ENCODE measurements around the gene SCYGR7. TPM values are rescaled to one million over a fixed set of nuclear protein-coding genes. Genes with fewer than 3 reads are reported as not detected.

SCYGR7 gene, protein sequence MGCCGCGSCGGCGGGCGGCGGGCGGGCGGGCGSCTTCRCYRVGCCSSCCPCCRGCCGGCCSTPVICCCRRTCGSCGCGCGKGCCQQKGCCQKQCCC
- total RNA-seq = not detected in 2 replicates

GRCh38 chr2:227728035-227728434 is at the start of gene SCYGR7:
TSS of gene SCYGR7 (plus strand) at chr2:227728335. CDS start at chr2:227728335, 0 bp downstream.

GRCh38 chr2:227717687-227718567 is 10.2 kb upstream of the SCYGR7 start, which contains the start of gene SLC19A3:
TSS of gene SLC19A3 (minus strand) at chr2:227718028. CDS start at chr2:227702318, 15,710 bp downstream.

DNA sequence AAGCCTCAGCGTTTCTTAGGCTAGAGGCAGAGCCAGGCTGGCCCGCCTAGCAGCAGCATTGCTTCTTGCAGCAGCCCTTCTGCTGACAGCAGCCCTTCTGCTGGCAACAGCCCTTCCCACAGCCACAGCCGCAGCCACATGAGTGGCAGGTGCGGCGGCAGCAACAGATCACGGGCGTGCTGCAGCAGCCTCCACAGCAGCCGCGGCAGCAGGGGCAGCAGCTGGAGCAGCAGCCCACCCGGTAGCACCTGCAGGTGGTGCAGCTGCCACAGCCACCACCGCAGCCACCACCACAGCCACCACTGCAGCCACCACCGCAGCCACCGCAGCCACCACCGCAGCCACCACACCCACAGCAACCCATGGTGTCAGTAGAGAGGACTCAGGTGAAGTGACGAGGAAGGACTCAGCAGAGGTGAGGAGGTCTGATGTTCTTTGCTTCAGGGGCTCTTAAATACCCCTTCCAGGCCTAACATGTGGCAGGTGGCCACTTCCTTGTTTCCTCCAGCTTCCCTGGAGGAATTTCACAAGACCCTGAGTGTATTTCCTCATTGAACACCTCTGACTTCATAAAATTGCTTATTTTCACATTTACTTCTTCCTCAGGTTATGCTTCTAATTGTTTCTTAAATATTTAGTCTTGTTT is 3.6 kb upstream of the SCYGR7 start, which contains the start of gene SCYGR6:
Gene SCYGR6, minus strand, starts transcription at position 364 of the 646 bp plus-strand sequence. Its CDS starts 0 bp downstream, at position 364.

GRCh38 chr2:227745594-227745993 is 17.5 kb downstream of the SCYGR7 start, which contains the start of gene SCYGR8:
TSS of gene SCYGR8 (plus strand) at chr2:227745894. CDS start at chr2:227745894, 0 bp downstream.

Other genes starting within 250 kb of the SCYGR7 start
- not detected in 2 replicates for gene SCYGR2, start 129.4 kb upstream of the SCYGR7 start, total RNA-seq
- not detected in 2 replicates for gene SCYGR3, start 113.5 kb upstream of the SCYGR7 start, total RNA-seq
- not detected in 2 replicates for gene SCYGR4, start 110.8 kb upstream of the SCYGR7 start, total RNA-seq
- not detected in 2 replicates for gene SCYGR5, start 61.5 kb upstream of the SCYGR7 start, total RNA-seq
- not detected in 2 replicates for gene SLC19A3, start 10.3 kb upstream of the SCYGR7 start, total RNA-seq
- gene SCYGR6, start 3.6 kb upstream of the SCYGR7 start, total RNA-seq = not detected in 2 replicates
- not detected in 2 replicates for gene SCYGR8, start 17.6 kb downstream of the SCYGR7 start, total RNA-seq
- gene CCL20, start 85.5 kb downstream of the SCYGR7 start, total RNA-seq = 0.49 and 5.5 TPM in 2 replicates
- gene DAW1, start 143.3 kb downstream of the SCYGR7 start, total RNA-seq = under 0.01 TPM in 1 of 2 replicates, not detected in the other

Data from bladder microvascular endothelial cell (primary cell).